ENCODE data around the gene TXLNA.
"Not testable (repeated sequence)": the region's sequence is repeated elsewhere in the genome, so short reads cannot be mapped to it uniquely, and the experiment has no call there.

Gene TXLNA

DNA sequence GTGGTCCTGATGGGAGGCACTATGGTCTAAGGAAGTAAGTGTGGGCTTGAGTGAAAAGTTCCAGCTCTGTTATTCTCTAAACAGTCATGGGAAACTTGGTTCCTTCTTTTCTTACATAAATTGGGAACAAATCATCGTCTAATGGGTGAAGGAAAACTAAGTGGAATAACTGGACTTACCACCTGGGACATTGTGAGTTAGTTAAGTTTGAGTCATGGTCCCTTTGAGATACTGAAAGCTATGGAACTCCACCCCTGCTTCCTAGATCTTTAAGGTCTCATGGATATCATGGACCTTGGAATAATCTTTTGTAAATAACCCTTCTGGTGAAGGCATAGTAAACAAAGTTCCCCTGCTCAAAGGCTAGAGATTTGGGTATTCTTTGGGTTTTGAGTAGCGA is 16.1 kb upstream of the TXLNA start:
- no peaks in the 10 kb centered on the region for H3K4me1 ChIP-seq (ENCODE audit: insufficient read depth, low read length, severe bottlenecking)
- H2AFZ ChIP-seq (ENCODE audit: low read length) = no peak overlapping the region
- H3K4me2 ChIP-seq (ENCODE audit: low read length) = no peak overlapping the region
- H4K20me1 ChIP-seq (ENCODE audit: insufficient read depth, low read length) = no peaks in the 10 kb centered on the region
- no peak overlapping the region for H3K27ac ChIP-seq (ENCODE audit: low read depth, low read length, poor library complexity, severe bottlenecking)
- H3K9me2 ChIP-seq (ENCODE audit: low read depth, low read length) = no peaks in the 10 kb centered on the region
- TF ChIP-seq, protein P1, sequence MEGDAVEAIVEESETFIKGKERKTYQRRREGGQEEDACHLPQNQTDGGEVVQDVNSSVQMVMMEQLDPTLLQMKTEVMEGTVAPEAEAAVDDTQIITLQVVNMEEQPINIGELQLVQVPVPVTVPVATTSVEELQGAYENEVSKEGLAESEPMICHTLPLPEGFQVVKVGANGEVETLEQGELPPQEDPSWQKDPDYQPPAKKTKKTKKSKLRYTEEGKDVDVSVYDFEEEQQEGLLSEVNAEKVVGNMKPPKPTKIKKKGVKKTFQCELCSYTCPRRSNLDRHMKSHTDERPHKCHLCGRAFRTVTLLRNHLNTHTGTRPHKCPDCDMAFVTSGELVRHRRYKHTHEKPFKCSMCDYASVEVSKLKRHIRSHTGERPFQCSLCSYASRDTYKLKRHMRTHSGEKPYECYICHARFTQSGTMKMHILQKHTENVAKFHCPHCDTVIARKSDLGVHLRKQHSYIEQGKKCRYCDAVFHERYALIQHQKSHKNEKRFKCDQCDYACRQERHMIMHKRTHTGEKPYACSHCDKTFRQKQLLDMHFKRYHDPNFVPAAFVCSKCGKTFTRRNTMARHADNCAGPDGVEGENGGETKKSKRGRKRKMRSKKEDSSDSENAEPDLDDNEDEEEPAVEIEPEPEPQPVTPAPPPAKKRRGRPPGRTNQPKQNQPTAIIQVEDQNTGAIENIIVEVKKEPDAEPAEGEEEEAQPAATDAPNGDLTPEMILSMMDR (IDR thresholded peaks at IDR 0.05; ENCODE audit: low read length) = no peak
- no peak for TF ChIP-seq EZH2 (IDR thresholded peaks at IDR 0.05; ENCODE audit: borderline replicate concordance, low read length)
- no peak overlapping the region for H3K4me3 ChIP-seq (ENCODE audit: low read depth, low read length, poor library complexity, severe bottlenecking)
- H3K36me3 ChIP-seq (ENCODE audit: insufficient read depth, low read length) = peaks cover 82% of the 10 kb centered on the region
- no peaks in the 10 kb centered on the region for H3K27me3 ChIP-seq (ENCODE audit: insufficient read depth, low read length)
- H3K9ac ChIP-seq (ENCODE audit: low read length) = no peak overlapping the region
- no peaks in the 10 kb centered on the region for H3K79me2 ChIP-seq (ENCODE audit: insufficient read depth, low read length)
- no peaks in the 10 kb centered on the region for H3F3A ChIP-seq (ENCODE audit: insufficient read depth, low read length)
- no peaks in the 10 kb centered on the region for H3K9me3 ChIP-seq (ENCODE audit: low read length)

DNA sequence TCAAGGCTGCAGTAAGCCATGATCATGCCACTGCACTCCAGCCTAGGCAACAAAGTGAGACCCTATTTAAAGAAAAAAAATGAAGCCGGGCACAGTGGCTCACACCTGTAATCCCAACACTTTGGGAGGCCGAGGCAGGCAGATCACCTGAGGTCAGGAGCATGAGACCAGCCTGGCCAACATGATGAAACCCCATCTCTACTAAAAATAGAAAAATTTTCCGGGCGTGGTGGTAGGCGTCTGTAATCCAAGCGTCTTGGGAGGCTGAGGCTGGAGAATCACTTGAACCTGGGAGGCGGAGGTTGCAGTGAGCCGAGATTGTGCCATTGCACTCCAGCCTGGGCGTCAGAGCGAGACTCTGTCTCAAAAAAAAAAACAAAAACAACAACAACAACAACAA is 13.8 kb upstream of the TXLNA start:
- not testable (repeated sequence) for H3K27me3 ChIP-seq (ENCODE audit: insufficient read depth, low read length); H3K9ac ChIP-seq (ENCODE audit: low read length); H3K4me1 ChIP-seq (ENCODE audit: insufficient read depth, low read length, severe bottlenecking); H3K9me2 ChIP-seq (ENCODE audit: low read depth, low read length); H4K20me1 ChIP-seq (ENCODE audit: insufficient read depth, low read length); H3K27ac ChIP-seq (ENCODE audit: low read depth, low read length, poor library complexity, severe bottlenecking); H3K4me3 ChIP-seq (ENCODE audit: low read depth, low read length, poor library complexity, severe bottlenecking); H3K9me3 ChIP-seq (ENCODE audit: low read length); H2AFZ ChIP-seq (ENCODE audit: low read length); H3F3A ChIP-seq (ENCODE audit: insufficient read depth, low read length); H3K4me2 ChIP-seq (ENCODE audit: low read length); H3K79me2 ChIP-seq (ENCODE audit: insufficient read depth, low read length)
- peaks cover 78% of the 10 kb centered on the region for H3K36me3 ChIP-seq (ENCODE audit: insufficient read depth, low read length)

DNA sequence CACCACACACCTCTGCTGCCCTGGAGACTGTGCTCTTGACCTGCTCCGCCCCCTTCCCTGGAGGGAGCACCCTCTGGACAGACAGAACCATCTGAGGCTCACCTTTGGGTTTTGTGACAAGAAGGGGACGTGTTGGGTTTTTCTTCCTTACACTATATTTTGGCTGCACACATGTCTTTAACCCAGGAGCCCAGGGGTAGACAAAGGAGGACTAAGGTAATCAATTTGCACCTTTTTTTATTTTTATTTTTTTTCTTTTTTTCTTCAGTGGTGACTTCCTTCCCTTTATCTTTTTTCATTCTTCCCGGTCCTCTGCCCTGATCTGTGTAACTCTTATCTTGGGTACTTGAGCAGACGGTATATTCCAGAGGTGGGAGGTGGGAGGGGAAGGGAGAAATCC is 8.5 kb upstream of the TXLNA start:
- Histone ChIP-seq H2AFZ (ENCODE audit: low read length) (no peak overlapping the region), H3K9me2 (ENCODE audit: low read depth, low read length) (no peaks in the 10 kb centered on the region), H4K20me1 (ENCODE audit: insufficient read depth, low read length) (no peaks in the 10 kb centered on the region), H3K4me2 (ENCODE audit: low read length) (no peak overlapping the region), H3F3A (ENCODE audit: insufficient read depth, low read length) (no peaks in the 10 kb centered on the region), H3K4me1 (ENCODE audit: insufficient read depth, low read length, severe bottlenecking) (no peaks in the 10 kb centered on the region), H3K79me2 (ENCODE audit: insufficient read depth, low read length) (no peaks in the 10 kb centered on the region), H3K36me3 (ENCODE audit: insufficient read depth, low read length) (peaks cover 78% of the 10 kb centered on the region), H3K9me3 (ENCODE audit: low read length) (no peaks in the 10 kb centered on the region), H3K4me3 (ENCODE audit: low read depth, low read length, poor library complexity, severe bottlenecking) (no peak overlapping the region), H3K9ac (ENCODE audit: low read length) (no peak overlapping the region), H3K27me3 (ENCODE audit: insufficient read depth, low read length) (no peaks in the 10 kb centered on the region), H3K27ac (ENCODE audit: low read depth, low read length, poor library complexity, severe bottlenecking) (no peak overlapping the region)
- TF ChIP-seq, protein P1 (IDR thresholded peaks at IDR 0.05; ENCODE audit: low read length) = no peak
- TF ChIP-seq EZH2 (IDR thresholded peaks at IDR 0.05; ENCODE audit: borderline replicate concordance, low read length) = no peak

DNA sequence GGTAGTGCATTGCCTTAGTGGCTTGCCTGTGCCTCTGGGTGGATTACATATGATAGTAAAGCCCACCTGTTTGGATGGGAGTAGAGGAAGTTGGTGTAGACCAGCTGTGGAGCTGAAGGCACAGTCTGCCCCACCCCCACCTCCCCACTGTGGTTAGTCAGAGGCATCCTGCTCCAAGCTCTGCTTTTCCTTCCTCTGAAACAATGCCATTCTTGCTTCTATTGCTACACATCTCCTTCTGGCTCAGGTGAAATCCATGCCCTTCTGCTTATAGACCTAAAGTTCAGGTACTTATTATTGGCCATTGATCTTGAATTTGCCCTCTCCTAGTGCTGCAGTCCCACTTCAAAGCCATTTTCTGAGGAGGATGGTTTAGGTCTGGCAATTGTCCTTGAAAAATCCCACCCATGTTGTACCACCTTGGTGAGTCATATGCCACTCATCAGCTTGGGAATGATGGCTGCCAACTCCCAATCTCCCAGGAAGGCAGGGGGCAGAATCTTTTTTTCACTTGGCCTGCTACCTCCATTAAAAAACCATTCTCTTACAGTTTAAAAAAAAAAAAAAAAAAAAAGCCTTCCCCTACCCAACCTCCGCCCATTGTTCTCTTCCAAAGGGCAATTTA is 6.7 kb upstream of the TXLNA start:
- Histone ChIP-seq H3K9me3 (ENCODE audit: low read length) (no peaks in the 10 kb centered on the region), H3K4me3 (ENCODE audit: low read depth, low read length, poor library complexity, severe bottlenecking) (no peak overlapping the region), H3K27ac (ENCODE audit: low read depth, low read length, poor library complexity, severe bottlenecking) (no peak overlapping the region), H3K79me2 (ENCODE audit: insufficient read depth, low read length) (no peaks in the 10 kb centered on the region), H4K20me1 (ENCODE audit: insufficient read depth, low read length) (no peaks in the 10 kb centered on the region), H3K4me2 (ENCODE audit: low read length) (no peak overlapping the region), H3K4me1 (ENCODE audit: insufficient read depth, low read length, severe bottlenecking) (no peaks in the 10 kb centered on the region), H2AFZ (ENCODE audit: low read length) (no peak overlapping the region), H3K9me2 (ENCODE audit: low read depth, low read length) (no peaks in the 10 kb centered on the region), H3K9ac (ENCODE audit: low read length) (no peak overlapping the region), H3K27me3 (ENCODE audit: insufficient read depth, low read length) (no peaks in the 10 kb centered on the region), H3K36me3 (ENCODE audit: insufficient read depth, low read length) (peaks cover 66% of the 10 kb centered on the region), H3F3A (ENCODE audit: insufficient read depth, low read length) (no peaks in the 10 kb centered on the region)
- TF ChIP-seq EZH2 (IDR thresholded peaks at IDR 0.05; ENCODE audit: borderline replicate concordance, low read length) = no peak
- TF ChIP-seq, protein P1 (IDR thresholded peaks at IDR 0.05; ENCODE audit: low read length) = no peak

Measured in OCI-LY1 (cell line).